Heart right ventricle (tissue), 16 donors: Measurements from ENCODE around the gene ZNF341. TPM values are rescaled to one million over a fixed set of nuclear protein-coding genes. Genes with fewer than 3 reads are reported as not detected.

Experiments used
- ATAC-seq, 8 donors: fragments of 200-7000 bp; cut with Tn5 transposase; one replicate each; pipeline ENCODE4 v1.9.1; 2020; ENCODE audit warnings: mild to moderate bottlenecking in 8 of 8, moderate library complexity in 8 of 8, moderate number of reproducible peaks in 1 of 8
- DNase-seq, 2 donors: peaks; one replicate each; pipeline ENCODE4 v3.0.0-alpha.2; 2020
- H3K27ac ChIP-seq, 10 donors: fragments of 200-600 bp; sonication (generic) in 2 of 10; one replicate each; pipeline versions ENCODE4 v1.5.0 to v1.8.0; 2020 to 2022; ENCODE audit warnings: mild to moderate bottlenecking in 3 of 10
- H3K27me3 ChIP-seq, 7 donors: fragments of 200-600 bp; one replicate each; pipeline ENCODE4 v1.8.0; 2021 to 2022; ENCODE audit warnings: mild to moderate bottlenecking in 2 of 7
- H3K36me3 ChIP-seq, 9 donors: fragments of 200-600 bp; sonication (generic) in 1 of 9; one replicate each; pipeline versions ENCODE4 v1.5.0 to v1.8.0; 2020 to 2022; ENCODE audit warnings: mild to moderate bottlenecking in 2 of 9
- H3K4me1 ChIP-seq, 9 donors: fragments of 200-600 bp; sonication (generic) in 1 of 9; one replicate each; pipeline versions ENCODE4 v1.5.0 to v1.8.0; 2020 to 2022; ENCODE audit warnings: mild to moderate bottlenecking in 4 of 9
- H3K4me3 ChIP-seq, 10 donors: fragments of 200-600 bp; sonication (generic) in 2 of 10; one replicate each; pipeline versions ENCODE4 v1.5.0 to v1.8.0; 2020 to 2022; ENCODE audit warnings: mild to moderate bottlenecking in 7 of 10, moderate library complexity in 2 of 10
- H3K9me3 ChIP-seq, 11 donors: fragments of 200-600 bp in 10 of 11; sonication (generic) in 2 of 11; one replicate each; pipeline versions ENCODE4 v1.5.0 to v1.8.0; 2013 to 2022; ENCODE audit warnings: mild to moderate bottlenecking in 2 of 11, control low read depth in 1 of 11, moderate library complexity in 1 of 11
- CTCF ChIP-seq, 9 donors: fragments of 200-600 bp; sonication (generic) in 2 of 9; IDR thresholded peaks; one replicate each; pipeline versions ENCODE4 v1.5.0 to v1.8.0; 2021 to 2022; ENCODE audit warnings: antibody characterized with exemption in 9 of 9, mild to moderate bottlenecking in 5 of 9, moderate library complexity in 1 of 9
- WGBS, 2 donors: extraction: QIAGEN DNeasy Blood & Tissue Kit; methylation state at CpG; one replicate each; pipeline ENCODE4 v1.1.7; 2013; ENCODE audit warnings: inconsistent platforms in 1 of 2; 5-methylcytosine and 5-hydroxymethylcytosine counted together
- intact Hi-C, 10 donors: fragments of 100-400 bp; cut with DNase I; formaldehyde crosslinking; loops; one replicate each; pipeline versions ENCODE4 v1.11.1 to v1.14.2; 2022
- polyA plus RNA-seq, 2 donors: library from polyadenylated mRNA; stranded (reverse); fragments of 200-250 nt; gene quantifications; one replicate each; pipeline ENCODE4 v1.2.3, GENCODE V29; 2013
- total RNA-seq, 10 donors: library from RNA; stranded (reverse); fragmentation: NEBNext Ultra II Directional in 3 of 10; extraction: Animal tissue kit (Norgen Biotek cat#: 25700) in 3 of 10; gene quantifications; one replicate each; pipeline versions ENCODE4 v1.2.1 to v1.2.4, GENCODE V29; 2021 to 2023
- donor health status: Arrhythmogenic right ventricular cardiomyopathy.
- donor health status: ischemic (EF 13 %, LVEDD 7.1; RV severe dilation, severe dysfunction).
- donor health status: healthy with polysubstance abuse.
- donor health status: DM: no; HTN: yes; CAD: no.
- donor health status: DM: no; HTN: no; CAD: no.
- donor health status: ischemic (EF 25% LVEDD 6.9; RV normal size, moderate dysfunction).
- donor health status: ischemic (EF 25% LVEDD 5.7; RV mildly dilated, moderate dysfunction).
- donor health status: healthy.
- donor health status: DM: yes; HTN: yes; CAD: no.
- donor health status: Ischemic cardiomyopathy.
- donor health status: ischemic (EF 35%, LVEDD 5.7; RV mildly dilated, moderate dysfunction).
- donor health status: nonischemic (EF 11% LVEDD 7.7; RV severe dilation, severe dysfunction).
- donor health status: DM: yes; HTN: yes; CAD: no.
- donor health status: PGD.
- donor health status: ischemic (EF 29% LVEDD 5.4; RV normal size, mild dysfunction).
- donor health status: nonischemic (EF 23%, LVEDD 6.1; RV moderate dilation, normal function).

ZNF341 gene
- total and polyA plus RNA-seq, 12 donors: 0.85 to 3.7 (median 1.7) TPM

GRCh38 chr20:33785503-33785902 is 53.7 kb downstream of the ZNF341 start:
- DNase-seq (no peak), ATAC-seq (no peak)
- Histone ChIP-seq H3K9me3 (no peaks in the 10 kb centered on the region), H3K4me1 (peaks cover 5 to 40% (median 38%) of the 10 kb centered on the region in 9 donors), H3K4me3 (no peak overlapping the region), H3K27me3 (no peaks in the 10 kb centered on the region), H3K36me3 (peaks cover 0 to 21% (median 8%) of the 10 kb centered on the region in 9 donors), H3K27ac (no peak overlapping the region)
- intact Hi-C loops: no loop called here
- no peak for TF ChIP-seq CTCF (IDR thresholded peaks at IDR 0.05)
- WGBS, 2 donors: 94 to 95% methylated on average over 5 of the region's 5 CpGs

GRCh38 chr20:33787253-33787891 is 55.6 kb downstream of the ZNF341 start:
- H3K36me3 ChIP-seq: peaks cover 0 to 14% (median 0%) of the 10 kb centered on the region in 9 donors
- peak in 5 of 8 donors; percentile 22 to 58 (median 34) for ATAC-seq
- DNase-seq: no peak
- H3K4me3 ChIP-seq: no peak overlapping the region
- peak overlapping the region in 5 of 10 donors; percentile 15 to 70 (median 44) for H3K27ac ChIP-seq
- intact Hi-C loops: no loop called here
- TF ChIP-seq CTCF (IDR thresholded peaks at IDR 0.05): no peak
- H3K4me1 ChIP-seq: peaks cover 5 to 43% (median 40%) of the 10 kb centered on the region in 9 donors
- 55 to 72% methylated on average over 9 of the region's 9 CpGs for WGBS, 2 donors
- no peaks in the 10 kb centered on the region for H3K27me3 ChIP-seq
- H3K9me3 ChIP-seq: no peaks in the 10 kb centered on the region

GRCh38 chr20:33788351-33789049 is 56.7 kb downstream of the ZNF341 start:
- Histone ChIP-seq H3K27ac (peak overlapping the region in 4 of 10 donors; percentile 10 to 70 (median 38)), H3K36me3 (peaks cover 0 to 13% (median 0%) of the 10 kb centered on the region in 9 donors), H3K4me3 (no peak overlapping the region), H3K9me3 (no peaks in the 10 kb centered on the region), H3K27me3 (no peaks in the 10 kb centered on the region), H3K4me1 (peaks cover 9 to 55% (median 50%) of the 10 kb centered on the region in 9 donors)
- intact Hi-C loops: no loop called here
- TF ChIP-seq CTCF (IDR thresholded peaks at IDR 0.05): no peak
- ATAC-seq (no peak), DNase-seq (no peak)
- WGBS, 2 donors: 93 to 94% methylated on average over 12 of the region's 12 CpGs

- intact Hi-C loops: no loop called here
- ATAC-seq: peak in 6 of 8 donors; percentile 7 to 75 (median 54)
- peak overlapping the region in 8 of 10 donors; percentile 38 to 70 (median 62) for H3K27ac ChIP-seq
- peaks cover 10 to 62% (median 55%) of the 10 kb centered on the region in 9 donors for H3K4me1 ChIP-seq
- H3K36me3 ChIP-seq: peaks cover 0 to 13% (median 0%) of the 10 kb centered on the region in 9 donors
- H3K9me3 ChIP-seq: no peaks in the 10 kb centered on the region
- no peak overlapping the region for H3K4me3 ChIP-seq
- peak in 1 of 2 donors; percentile 57 for DNase-seq
- no peak for TF ChIP-seq CTCF (IDR thresholded peaks at IDR 0.05)
- WGBS, 2 donors: 67 to 75% methylated on average over 11 of the region's 11 CpGs
- H3K27me3 ChIP-seq: no peaks in the 10 kb centered on the region
Measured at GRCh38 chr20:33789109-33789857, 57.5 kb downstream of the ZNF341 start.
